IMR-90 (cell line): ENCODE results near the gene CAMTA1.

Experiments
- BHLHE40 ChIP-seq: fragments of 150-350 bp; IDR thresholded peaks from 2 replicates; pipeline ENCODE4 v1.6.1; 2016; ENCODE audit warnings: mild to moderate bottlenecking, low read depth, low read length
- CEBPB ChIP-seq: IDR thresholded peaks from 2 replicates; pipeline ENCODE4 v1.6.1; 2012; ENCODE audit warnings: low read depth, low read length, improper control_type of control experiment
- FOS ChIP-seq: fragments of 150-350 bp; IDR thresholded peaks from 2 replicates; pipeline ENCODE4 v1.6.1; 2016; ENCODE audit warnings: low read depth, low read length
- MAFK ChIP-seq: IDR thresholded peaks from 2 replicates; pipeline ENCODE4 v1.6.1; 2012; ENCODE audit warnings: low read depth, low read length, improper control_type of control experiment
- MXI1 ChIP-seq: IDR thresholded peaks from 2 replicates; pipeline ENCODE4 v1.6.1; 2012; ENCODE audit warnings: low read depth, mild to moderate bottlenecking, low read length, moderate library complexity, borderline replicate concordance
- NFE2L2 ChIP-seq: fragments of 150-350 bp; IDR thresholded peaks from 2 replicates; pipeline ENCODE4 v1.6.1; 2016; ENCODE audit warnings: low read depth, mild to moderate bottlenecking, low read length
- POLR2A ChIP-seq: IDR thresholded peaks from 2 replicates; pipeline ENCODE4 v1.6.1; 2012; ENCODE audit warnings: mild to moderate bottlenecking, low read depth, low read length
- RAD21 ChIP-seq: IDR thresholded peaks from 2 replicates; pipeline ENCODE4 v1.6.1; 2012; ENCODE audit warnings: low read length, improper control_type of control experiment
- RCOR1 ChIP-seq: IDR thresholded peaks from 2 replicates; pipeline ENCODE4 v1.6.1; 2012; ENCODE audit warnings: mild to moderate bottlenecking, low read length, improper control_type of control experiment; ENCODE audit not compliant: insufficient replicate concordance
- RFX5 ChIP-seq: IDR thresholded peaks from 2 replicates; pipeline ENCODE4 v1.8.0; 2012; ENCODE audit warnings: low read depth, mild to moderate bottlenecking, low read length, moderate library complexity
- TF ChIP-seq, protein P1 (sequence below): conservative IDR thresholded peaks from 2 replicates; pipeline ENCODE4 v1.5.1; 2012; ENCODE audit warnings: mild to moderate bottlenecking, low read depth, low read length, improper control_type of control experiment
- TF ChIP-seq, protein P2 (sequence below): fragments of 150-350 bp; IDR thresholded peaks from 2 replicates; pipeline ENCODE4 v1.6.1; 2017; ENCODE audit warnings: mild to moderate bottlenecking, antibody characterized with exemption, low read length, low read depth

- no peak for TF ChIP-seq RCOR1
- TF ChIP-seq, protein P1, sequence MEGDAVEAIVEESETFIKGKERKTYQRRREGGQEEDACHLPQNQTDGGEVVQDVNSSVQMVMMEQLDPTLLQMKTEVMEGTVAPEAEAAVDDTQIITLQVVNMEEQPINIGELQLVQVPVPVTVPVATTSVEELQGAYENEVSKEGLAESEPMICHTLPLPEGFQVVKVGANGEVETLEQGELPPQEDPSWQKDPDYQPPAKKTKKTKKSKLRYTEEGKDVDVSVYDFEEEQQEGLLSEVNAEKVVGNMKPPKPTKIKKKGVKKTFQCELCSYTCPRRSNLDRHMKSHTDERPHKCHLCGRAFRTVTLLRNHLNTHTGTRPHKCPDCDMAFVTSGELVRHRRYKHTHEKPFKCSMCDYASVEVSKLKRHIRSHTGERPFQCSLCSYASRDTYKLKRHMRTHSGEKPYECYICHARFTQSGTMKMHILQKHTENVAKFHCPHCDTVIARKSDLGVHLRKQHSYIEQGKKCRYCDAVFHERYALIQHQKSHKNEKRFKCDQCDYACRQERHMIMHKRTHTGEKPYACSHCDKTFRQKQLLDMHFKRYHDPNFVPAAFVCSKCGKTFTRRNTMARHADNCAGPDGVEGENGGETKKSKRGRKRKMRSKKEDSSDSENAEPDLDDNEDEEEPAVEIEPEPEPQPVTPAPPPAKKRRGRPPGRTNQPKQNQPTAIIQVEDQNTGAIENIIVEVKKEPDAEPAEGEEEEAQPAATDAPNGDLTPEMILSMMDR: no peak
- no peak for TF ChIP-seq POLR2A
- TF ChIP-seq BHLHE40: no peak
- no peak for TF ChIP-seq RAD21
- TF ChIP-seq RFX5: no peak
- no peak for TF ChIP-seq MXI1
- TF ChIP-seq CEBPB: no peak
- no peak for TF ChIP-seq NFE2L2
- TF ChIP-seq, protein P2, sequence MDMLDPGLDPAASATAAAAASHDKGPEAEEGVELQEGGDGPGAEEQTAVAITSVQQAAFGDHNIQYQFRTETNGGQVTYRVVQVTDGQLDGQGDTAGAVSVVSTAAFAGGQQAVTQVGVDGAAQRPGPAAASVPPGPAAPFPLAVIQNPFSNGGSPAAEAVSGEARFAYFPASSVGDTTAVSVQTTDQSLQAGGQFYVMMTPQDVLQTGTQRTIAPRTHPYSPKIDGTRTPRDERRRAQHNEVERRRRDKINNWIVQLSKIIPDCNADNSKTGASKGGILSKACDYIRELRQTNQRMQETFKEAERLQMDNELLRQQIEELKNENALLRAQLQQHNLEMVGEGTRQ: no peak
- no peak for TF ChIP-seq MAFK
- no peak for TF ChIP-seq FOS
Measured at GRCh38 chr1:7192453-7192852, 407.2 kb downstream of the CAMTA1 start.
